Nephron (organoid): ENCODE measurements around the gene CTCF.

ENCODE experiments used
- H3K27ac Mint-ChIP-seq, 3 experiments: 2 replicates each; pipeline ENCODE4 v1.8.0; 2020; ENCODE audit warnings: mixed read lengths in 3 of 3, mild to moderate bottlenecking in 2 of 3, moderate library complexity in 1 of 3
- H3K27me3 Mint-ChIP-seq: 2 replicates; pipeline ENCODE4 v1.8.0; 2021; ENCODE audit warnings: low read depth, mild to moderate bottlenecking, moderate library complexity, mixed read lengths
- H3K36me3 Mint-ChIP-seq: 2 replicates; pipeline ENCODE4 v1.8.0; 2020; ENCODE audit warnings: low read depth, mixed read lengths
- H3K4me1 Mint-ChIP-seq: 2 replicates; pipeline ENCODE4 v1.8.0; 2020; ENCODE audit warnings: mixed read lengths
- H3K4me3 Mint-ChIP-seq, 3 experiments: 2 replicates each; pipeline ENCODE4 v1.8.0; 2020; ENCODE audit warnings: mild to moderate bottlenecking in 3 of 3, mixed read lengths in 3 of 3, moderate library complexity in 2 of 3
- H3K9me3 Mint-ChIP-seq: 2 replicates; pipeline ENCODE4 v1.8.0; 2020; ENCODE audit warnings: mixed read lengths
- TF ChIP-seq, protein P1 (sequence below), 3 experiments: fragments of 200-600 bp; sonication (generic); IDR thresholded peaks; one replicate each; pipeline ENCODE4 v1.5.0; 2021; ENCODE audit warnings: antibody characterized with exemption in 3 of 3; ENCODE audit not compliant: unreplicated experiment in 3 of 3

Gene CTCF

DNA sequence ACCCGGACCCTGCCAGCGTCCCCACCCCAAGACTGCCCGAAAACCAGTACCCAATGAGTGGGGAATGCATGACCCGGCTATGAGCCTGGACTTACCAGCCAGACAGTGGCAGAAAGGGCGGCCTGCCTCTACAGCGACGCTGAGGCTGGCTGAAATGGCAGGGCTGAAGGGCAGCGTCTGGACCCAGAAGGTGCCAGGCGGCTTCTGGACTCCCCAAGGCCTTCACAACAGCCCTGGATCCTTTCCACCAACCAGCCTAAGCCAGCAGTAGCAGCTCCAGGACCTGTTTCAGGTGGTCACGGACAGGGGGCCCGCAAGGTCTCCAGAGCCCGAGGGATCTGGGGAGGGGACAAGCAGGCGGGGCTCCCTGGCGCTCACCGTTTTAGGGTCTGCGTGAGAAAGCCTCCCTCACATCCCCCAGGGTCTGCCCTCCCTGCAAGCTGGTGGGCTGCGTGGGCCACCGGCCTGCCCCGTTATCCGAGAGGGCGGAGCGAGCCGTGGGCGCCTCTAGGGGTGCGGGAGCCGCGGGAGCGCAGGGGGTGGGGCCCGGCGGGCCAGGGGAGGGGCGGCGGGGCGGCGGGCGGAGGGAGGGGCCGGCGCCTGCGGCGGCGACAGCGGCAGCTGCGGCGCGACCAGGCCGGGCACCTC lies 34.0 kb upstream of the CTCF start, which contains the start of gene RIPOR1:
Gene RIPOR1 (plus strand): TSS at position 608 of the 648 bp plus-strand sequence. CDS start 9,618 bp downstream, outside the sequence.
- Mint-ChIP-seq H3K36me3 (peaks cover 4% of the 10 kb centered on the region), H3K4me3 (peak within 1 kb of the TSS; percentile 92 to 97 (median 95)), H3K27me3 (peaks cover 20% of the 10 kb centered on the region), H3K4me1 (peaks cover 25% of the 10 kb centered on the region), H3K27ac (peak within 1 kb of the TSS; percentile 64 to 88 (median 85)), H3K9me3 (no peaks in the 10 kb centered on the region)
- TF ChIP-seq, protein P1, sequence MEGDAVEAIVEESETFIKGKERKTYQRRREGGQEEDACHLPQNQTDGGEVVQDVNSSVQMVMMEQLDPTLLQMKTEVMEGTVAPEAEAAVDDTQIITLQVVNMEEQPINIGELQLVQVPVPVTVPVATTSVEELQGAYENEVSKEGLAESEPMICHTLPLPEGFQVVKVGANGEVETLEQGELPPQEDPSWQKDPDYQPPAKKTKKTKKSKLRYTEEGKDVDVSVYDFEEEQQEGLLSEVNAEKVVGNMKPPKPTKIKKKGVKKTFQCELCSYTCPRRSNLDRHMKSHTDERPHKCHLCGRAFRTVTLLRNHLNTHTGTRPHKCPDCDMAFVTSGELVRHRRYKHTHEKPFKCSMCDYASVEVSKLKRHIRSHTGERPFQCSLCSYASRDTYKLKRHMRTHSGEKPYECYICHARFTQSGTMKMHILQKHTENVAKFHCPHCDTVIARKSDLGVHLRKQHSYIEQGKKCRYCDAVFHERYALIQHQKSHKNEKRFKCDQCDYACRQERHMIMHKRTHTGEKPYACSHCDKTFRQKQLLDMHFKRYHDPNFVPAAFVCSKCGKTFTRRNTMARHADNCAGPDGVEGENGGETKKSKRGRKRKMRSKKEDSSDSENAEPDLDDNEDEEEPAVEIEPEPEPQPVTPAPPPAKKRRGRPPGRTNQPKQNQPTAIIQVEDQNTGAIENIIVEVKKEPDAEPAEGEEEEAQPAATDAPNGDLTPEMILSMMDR (IDR thresholded peaks at IDR 0.05; ENCODE audit: unreplicated experiment in 3 of 3), result no peak

DNA sequence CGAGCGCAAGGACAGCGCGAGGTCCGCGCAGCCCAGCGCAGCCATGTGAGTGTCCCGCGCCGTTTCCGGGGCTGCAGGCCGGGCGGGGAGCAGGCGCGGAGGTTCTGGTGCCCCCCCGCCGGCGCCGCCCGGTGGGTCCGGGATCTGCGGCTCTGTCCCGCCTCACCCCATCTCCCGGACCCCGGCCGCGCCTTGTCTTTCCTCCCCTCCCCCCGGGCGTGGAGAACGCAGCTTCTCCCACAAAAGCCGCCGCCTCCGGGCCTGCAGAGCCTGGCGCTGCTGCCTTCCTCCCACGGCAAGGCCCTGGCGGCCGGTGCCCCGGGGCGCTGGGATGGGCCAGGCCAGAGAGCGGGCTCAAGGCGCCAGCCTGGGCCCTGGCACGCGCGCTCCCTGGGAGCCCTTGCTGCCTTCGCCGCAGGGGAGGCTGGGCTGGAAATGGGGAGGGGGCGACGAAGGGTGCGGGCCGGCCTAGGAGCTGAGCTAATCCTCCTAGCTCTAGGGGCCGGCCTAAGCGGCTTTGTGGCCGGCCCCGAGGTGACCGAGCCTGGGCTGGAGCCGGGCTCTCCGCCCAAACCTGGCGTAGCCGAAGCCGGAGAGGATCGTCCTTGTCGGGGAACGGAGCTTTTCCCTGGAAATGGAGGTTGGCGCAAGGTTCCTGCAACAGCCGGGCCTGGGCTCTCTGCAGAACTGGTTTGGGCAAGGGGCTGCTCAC lies 33.3 kb upstream of the CTCF start:
- H3K36me3 Mint-ChIP-seq, result peaks cover 6% of the 10 kb centered on the region
- peaks cover 20% of the 10 kb centered on the region for H3K27me3 Mint-ChIP-seq
- H3K4me3 Mint-ChIP-seq, result peak overlapping the region; percentile 92 to 97 (median 95)
- peaks cover 26% of the 10 kb centered on the region for H3K4me1 Mint-ChIP-seq
- TF ChIP-seq, protein P1 (IDR thresholded peaks at IDR 0.05; ENCODE audit: unreplicated experiment in 3 of 3), result no peak
- H3K27ac Mint-ChIP-seq, result peak overlapping the region in 2 of 3 experiments; percentile 85 to 88
- no peaks in the 10 kb centered on the region for H3K9me3 Mint-ChIP-seq

DNA sequence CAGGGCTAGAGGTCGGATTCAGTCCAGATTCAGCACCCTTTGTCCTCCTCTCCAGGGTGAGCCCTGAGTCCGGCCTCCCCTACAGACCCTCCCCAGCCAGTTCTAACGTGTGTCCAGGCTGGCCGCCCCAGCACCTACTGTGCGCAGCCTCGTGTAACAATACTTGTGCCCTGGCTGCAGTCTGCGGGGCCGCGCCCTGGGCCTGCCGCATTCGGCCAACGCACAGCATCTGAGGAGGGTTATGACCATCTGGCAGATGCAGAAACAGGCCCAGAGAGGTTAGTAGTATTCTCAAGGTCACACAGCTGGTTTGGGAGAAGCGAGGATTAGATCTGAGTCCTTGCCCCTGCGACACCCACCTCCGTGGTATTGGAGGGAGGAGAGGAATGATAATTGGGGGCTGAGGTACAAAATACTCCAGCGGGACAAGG lies 32.7 kb upstream of the CTCF start:
- Mint-ChIP-seq H3K27me3 (peaks cover 18% of the 10 kb centered on the region), H3K4me3 (peak overlapping the region; percentile 92 to 97 (median 95)), H3K27ac (peak overlapping the region; percentile 64 to 88 (median 85)), H3K4me1 (peaks cover 26% of the 10 kb centered on the region), H3K9me3 (no peaks in the 10 kb centered on the region), H3K36me3 (peaks cover 6% of the 10 kb centered on the region)
- TF ChIP-seq, protein P1 (IDR thresholded peaks at IDR 0.05; ENCODE audit: unreplicated experiment in 3 of 3), result no peak

DNA sequence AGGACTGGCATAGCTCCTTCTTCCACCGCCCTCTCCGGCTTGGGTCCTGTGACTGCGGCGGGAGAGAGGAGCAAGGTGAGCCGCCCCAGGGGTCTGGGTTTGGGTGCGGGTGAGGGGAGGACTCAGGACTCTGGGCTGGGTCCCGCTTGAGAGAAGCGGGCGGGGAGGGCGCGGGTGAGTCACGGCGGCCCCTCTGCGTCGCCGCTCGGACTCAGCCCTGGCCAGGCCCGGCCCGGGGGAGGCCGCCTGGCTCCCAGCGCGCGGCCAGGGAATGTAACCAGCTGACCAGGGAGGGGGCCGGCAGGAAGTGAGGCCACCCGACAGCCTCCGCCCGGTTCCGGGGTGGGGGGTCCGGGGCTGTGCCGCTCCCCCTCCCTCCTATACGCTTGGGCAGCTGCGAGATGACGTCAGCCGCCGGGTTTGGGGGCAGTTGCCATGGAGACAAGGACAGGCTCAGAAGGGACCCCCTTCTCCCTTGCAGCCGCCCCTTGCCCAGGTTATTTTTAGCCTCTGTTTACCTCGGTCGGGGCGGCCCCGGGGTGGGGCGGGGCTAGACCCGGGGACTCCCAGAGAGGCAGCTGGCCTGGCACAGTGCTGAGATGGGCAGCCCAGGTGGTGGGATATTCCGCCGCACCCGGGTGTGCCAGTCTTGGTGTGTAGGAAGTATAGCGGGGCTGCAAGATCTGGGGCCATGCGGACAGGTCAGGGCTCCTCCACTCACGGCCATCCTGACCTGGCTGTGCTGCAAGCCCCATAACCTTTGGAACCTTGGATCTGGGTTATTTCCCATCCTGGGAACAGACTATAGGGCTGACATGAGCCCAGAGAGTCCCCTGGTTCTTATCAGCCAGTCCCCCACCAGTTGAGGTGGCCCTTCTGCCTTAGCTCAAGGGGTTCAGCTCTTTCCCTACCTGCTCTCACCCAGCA lies 32.0 kb upstream of the CTCF start:
- Mint-ChIP-seq H3K4me1 (peaks cover 26% of the 10 kb centered on the region), H3K27me3 (peaks cover 15% of the 10 kb centered on the region)

DNA sequence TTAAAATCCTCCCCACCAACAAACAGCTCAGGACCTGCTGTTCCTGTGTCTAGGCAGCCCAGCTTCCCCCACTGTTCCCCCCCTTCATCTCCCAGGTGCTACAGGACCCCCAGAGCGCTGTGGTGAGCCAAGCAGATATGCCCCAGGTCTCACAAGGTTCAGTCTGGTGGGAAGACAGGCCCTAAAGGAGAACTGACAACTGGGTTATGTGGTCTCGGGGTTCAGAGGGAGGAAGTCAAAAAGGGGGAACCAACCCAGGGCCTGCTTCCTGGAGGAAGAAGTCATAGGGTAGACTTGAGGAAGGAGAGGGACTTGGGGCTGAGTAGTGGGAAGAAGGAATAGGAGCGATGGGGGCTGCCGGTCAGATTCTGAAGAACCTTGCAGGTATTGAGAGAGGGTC lies 31.1 kb upstream of the CTCF start:
- peaks cover 34% of the 10 kb centered on the region for H3K4me1 Mint-ChIP-seq
- H3K27ac Mint-ChIP-seq, result peak overlapping the region in 2 of 3 experiments; percentile 12 to 84
- no peaks in the 10 kb centered on the region for H3K9me3 Mint-ChIP-seq
- TF ChIP-seq, protein P1 (IDR thresholded peaks at IDR 0.05; ENCODE audit: unreplicated experiment in 3 of 3), result no peak
- peak overlapping the region; percentile 74 to 85 (median 82) for H3K4me3 Mint-ChIP-seq
- peaks cover 6% of the 10 kb centered on the region for H3K36me3 Mint-ChIP-seq
- peaks cover 20% of the 10 kb centered on the region for H3K27me3 Mint-ChIP-seq

More for the DNA sequence above, 32.0 kb upstream of the CTCF start:
- Mint-ChIP-seq H3K9me3 (no peaks in the 10 kb centered on the region), H3K4me3 (peak overlapping the region; percentile 92 to 97 (median 95)), H3K36me3 (peaks cover 6% of the 10 kb centered on the region), H3K27ac (peak overlapping the region; percentile 64 to 88 (median 85))
- TF ChIP-seq, protein P1 (IDR thresholded peaks at IDR 0.05; ENCODE audit: unreplicated experiment in 3 of 3), result no peak
